HepG2 (cell line): ENCODE measurements around the gene SPAG9. TPM values are rescaled to one million over a fixed set of nuclear protein-coding genes. Genes with fewer than 3 reads are reported as not detected.

Experiments
- ARID4A ChIP-seq: sonication (generic); formaldehyde crosslinking; IDR thresholded peaks from 2 replicates; pipeline ENCODE4 v1.5.0; 2020; ENCODE audit warnings: mild to moderate bottlenecking, missing genetic modification reagents, borderline replicate concordance
- CC2D1A ChIP-seq: sonication (generic); formaldehyde crosslinking; IDR thresholded peaks from 2 replicates; pipeline ENCODE4 v1.8.1; 2023; ENCODE audit warnings: mild to moderate bottlenecking, missing genetic modification reagents
- ELK4 ChIP-seq: sonication (generic); formaldehyde crosslinking; IDR thresholded peaks from 2 replicates; pipeline ENCODE4 v1.9.0; 2021; ENCODE audit warnings: missing genetic modification reagents, borderline replicate concordance
- EZH2 ChIP-seq: conservative IDR thresholded peaks from 2 replicates; pipeline ENCODE4 v1.6.1; 2012; ENCODE audit warnings: mild to moderate bottlenecking, low read depth, low read length, moderate library complexity
- GFI1 ChIP-seq: sonication (generic); formaldehyde crosslinking; IDR thresholded peaks from 2 replicates; pipeline ENCODE4 v1.5.0; 2020; ENCODE audit warnings: missing genetic modification reagents, mild to moderate bottlenecking, borderline replicate concordance
- HOXA5 ChIP-seq: sonication (generic); formaldehyde crosslinking; IDR thresholded peaks from 2 replicates; pipeline ENCODE4 v1.4.0; 2020; ENCODE audit warnings: missing genetic modification reagents
- MAFG ChIP-seq: sonication (generic); formaldehyde crosslinking; IDR thresholded peaks from 2 replicates; pipeline ENCODE4 v1.5.1; 2020; ENCODE audit warnings: mild to moderate bottlenecking, missing genetic modification reagents
- MLX ChIP-seq: IDR thresholded peaks from 2 replicates; pipeline ENCODE4 v1.6.1; 2016
- NFAT5 ChIP-seq: sonication (generic); formaldehyde crosslinking; IDR thresholded peaks from 2 replicates; pipeline ENCODE4 v1.4.0; 2020; ENCODE audit warnings: missing genetic modification reagents
- RXRA ChIP-seq: sonication (generic); formaldehyde crosslinking; IDR thresholded peaks from 2 replicates; pipeline ENCODE4 v1.5.1; 2020; ENCODE audit warnings: missing genetic modification reagents
- SAFB2 ChIP-seq: sonication (generic); formaldehyde crosslinking; IDR thresholded peaks from 2 replicates; pipeline ENCODE4 v1.5.1; 2020; ENCODE audit warnings: missing genetic modification reagents, low read depth, mild to moderate bottlenecking, borderline replicate concordance
- SSRP1 ChIP-seq: IDR thresholded peaks from 2 replicates; pipeline ENCODE4 v1.6.1; 2016; ENCODE audit warnings: control low read depth
- U2AF2 ChIP-seq: fragments of 200-400 bp; formaldehyde crosslinking; IDR thresholded peaks from 2 replicates; pipeline ENCODE4 v1.6.1; 2017; ENCODE audit warnings: low read depth, mild to moderate bottlenecking, low read length
- ZMYM4 ChIP-seq: sonication (generic); formaldehyde crosslinking; IDR thresholded peaks from 2 replicates; pipeline ENCODE4 v1.8.1; 2023; ENCODE audit warnings: mild to moderate bottlenecking, missing genetic modification reagents
- ZNF350 ChIP-seq: sonication (generic); formaldehyde crosslinking; IDR thresholded peaks from 2 replicates; pipeline ENCODE4 v1.4.0; 2020; ENCODE audit warnings: mild to moderate bottlenecking, low read depth, missing genetic modification reagents, borderline replicate concordance
- ZNF354B ChIP-seq: sonication (generic); formaldehyde crosslinking; IDR thresholded peaks from 2 replicates; pipeline ENCODE4 v1.8.0; 2022; ENCODE audit warnings: mild to moderate bottlenecking, missing genetic modification reagents
- ZNF550 ChIP-seq: sonication (generic); formaldehyde crosslinking; IDR thresholded peaks from 2 replicates; pipeline ENCODE4 v1.4.0; 2020; ENCODE audit warnings: mild to moderate bottlenecking, missing genetic modification reagents, borderline replicate concordance
- ZNF567 ChIP-seq: sonication (generic); formaldehyde crosslinking; IDR thresholded peaks from 2 replicates; pipeline ENCODE4 v1.8.1; 2023; ENCODE audit warnings: mild to moderate bottlenecking, missing genetic modification reagents, borderline replicate concordance
- polyA plus RNA-seq, 8 experiments: library from polyadenylated mRNA; depleted of rRNA in 3 of 8; stranded (reverse) in 7 of 8; unstranded in 1 of 8; fragments of >200 nt; fragmentation: Illumina TruSeq in 4 of 8; extraction: Trizol in 4 of 8; gene quantifications; 2 replicates each; pipeline versions ENCODE4 v1.2.1 to v1.2.3, GENCODE V29; 2011 to 2016; ENCODE audit warnings: low read depth in 4 of 8, missing spikeins in 1 of 8, mixed read lengths in 1 of 8; ENCODE audit not compliant: insufficient read depth in 1 of 8
- total RNA-seq, 5 experiments: library from RNA; depleted of rRNA; stranded (reverse); fragments of >200 nt; fragmentation: Illumina TruSeq; extraction: Trizol; gene quantifications; 2 replicates each; pipeline ENCODE4 v1.2.3, GENCODE V29; 2016; ENCODE audit warnings: low read depth in 1 of 5

Gene SPAG9
- total and polyA plus RNA-seq, 2 of the 13 experiments (the other 11 are each of a cell fraction or from before 2014, with no cell fraction given), result 43.2 to 78.6 TPM

- TF ChIP-seq ARID4A (CRISPR knock-in tag), result peak; percentile 73; the same call in 1 of the 2 replicates
- TF ChIP-seq HOXA5 (CRISPR knock-in tag), result no peak
- TF ChIP-seq NFAT5 (CRISPR knock-in tag), result no peak
- no peak for TF ChIP-seq SSRP1 (CRISPR knock-in tag)
- TF ChIP-seq ZMYM4 (CRISPR knock-in tag), result peak; percentile 31; the same call in 1 of the 2 replicates
- no peak for TF ChIP-seq ELK4 (CRISPR knock-in tag)
- no peak for TF ChIP-seq EZH2
- TF ChIP-seq ZNF567 (CRISPR knock-in tag), result no peak
- 0 out of 2 replicates have a peak, but pooled peaks have one; percentile 52 for TF ChIP-seq U2AF2
- no peak for TF ChIP-seq CC2D1A (CRISPR knock-in tag)
- TF ChIP-seq MAFG (CRISPR knock-in tag), result no peak
- TF ChIP-seq RXRA (CRISPR knock-in tag), result peak; percentile 63
- no peak; the same call in 1 of the 2 replicates for TF ChIP-seq ZNF350 (CRISPR knock-in tag)
- no peak; the same call in 1 of the 2 replicates for TF ChIP-seq SAFB2
- peak; percentile 26; the same call in 1 of the 2 replicates for TF ChIP-seq MLX (CRISPR knock-in tag)
- no peak for TF ChIP-seq GFI1 (CRISPR knock-in tag)
- TF ChIP-seq ZNF550 (CRISPR knock-in tag), result no peak
- no peak for TF ChIP-seq ZNF354B (CRISPR knock-in tag)
These were observed 201.2 kb downstream of the SPAG9 start (continued) for GRCh38 chr17:50919321-50920040.
